IMR-90 (cell line): ENCODE measurements around the gene VPS8.

ENCODE experiments used
- BHLHE40 ChIP-seq: fragments of 150-350 bp; IDR thresholded peaks from 2 replicates; pipeline ENCODE4 v1.6.1; 2016; ENCODE audit warnings: mild to moderate bottlenecking, low read depth, low read length
- CEBPB ChIP-seq: IDR thresholded peaks from 2 replicates; pipeline ENCODE4 v1.6.1; 2012; ENCODE audit warnings: low read depth, low read length, improper control_type of control experiment
- CHD1 ChIP-seq: IDR thresholded peaks from 2 replicates; pipeline ENCODE4 v1.6.1; 2012; ENCODE audit warnings: low read depth, low read length, improper control_type of control experiment
- CTCF ChIP-seq: conservative IDR thresholded peaks from 2 replicates; pipeline ENCODE4 v1.5.1; 2012; ENCODE audit warnings: mild to moderate bottlenecking, low read depth, low read length, improper control_type of control experiment
- MAFK ChIP-seq: IDR thresholded peaks from 2 replicates; pipeline ENCODE4 v1.6.1; 2012; ENCODE audit warnings: low read depth, low read length, improper control_type of control experiment
- MAZ ChIP-seq: IDR thresholded peaks from 2 replicates; pipeline ENCODE4 v1.6.1; 2012; ENCODE audit warnings: low read depth, mild to moderate bottlenecking, low read length, improper control_type of control experiment, moderate library complexity, borderline replicate concordance
- MXI1 ChIP-seq: IDR thresholded peaks from 2 replicates; pipeline ENCODE4 v1.6.1; 2012; ENCODE audit warnings: low read depth, mild to moderate bottlenecking, low read length, moderate library complexity, borderline replicate concordance
- NFE2L2 ChIP-seq: fragments of 150-350 bp; IDR thresholded peaks from 2 replicates; pipeline ENCODE4 v1.6.1; 2016; ENCODE audit warnings: low read depth, mild to moderate bottlenecking, low read length
- POLR2A ChIP-seq: IDR thresholded peaks from 2 replicates; pipeline ENCODE4 v1.6.1; 2012; ENCODE audit warnings: mild to moderate bottlenecking, low read depth, low read length
- RAD21 ChIP-seq: IDR thresholded peaks from 2 replicates; pipeline ENCODE4 v1.6.1; 2012; ENCODE audit warnings: low read length, improper control_type of control experiment
- RFX5 ChIP-seq: IDR thresholded peaks from 2 replicates; pipeline ENCODE4 v1.8.0; 2012; ENCODE audit warnings: low read depth, mild to moderate bottlenecking, low read length, moderate library complexity
- SMC3 ChIP-seq: fragments of 150-350 bp; IDR thresholded peaks from 2 replicates; pipeline ENCODE4 v1.6.1; 2016; ENCODE audit warnings: low read depth, mild to moderate bottlenecking, antibody characterized with exemption, low read length, moderate library complexity
- TF ChIP-seq, protein P1 (sequence below): fragments of 150-350 bp; IDR thresholded peaks from 2 replicates; pipeline ENCODE4 v1.6.1; 2016; ENCODE audit warnings: low read depth, mild to moderate bottlenecking, low read length, moderate library complexity, borderline replicate concordance
- TF ChIP-seq, protein P2 (sequence below): fragments of 150-350 bp; IDR thresholded peaks from 2 replicates; pipeline ENCODE4 v1.6.1; 2017; ENCODE audit warnings: mild to moderate bottlenecking, antibody characterized with exemption, low read length, low read depth

DNA sequence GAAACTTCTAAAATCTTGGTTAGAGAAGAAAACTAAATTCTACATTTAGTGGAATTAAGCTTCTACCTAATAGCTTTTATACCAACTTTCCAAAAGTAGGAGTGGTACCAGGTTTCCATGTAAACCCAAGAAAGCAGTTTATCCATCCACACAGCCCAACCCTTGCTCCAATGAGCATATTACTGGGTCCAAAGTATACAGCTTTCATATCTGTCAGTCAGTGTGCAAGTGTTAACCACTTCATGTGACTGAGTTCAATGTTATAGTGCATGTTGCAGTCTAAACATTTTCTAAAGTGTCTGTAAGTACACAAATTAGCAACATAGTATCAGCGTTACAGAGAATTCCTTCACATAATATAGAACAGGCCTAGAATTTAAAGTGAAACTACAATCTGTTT, 267.7 kb downstream of the VPS8 start:
- no peak for TF ChIP-seq MAFK
- no peak for TF ChIP-seq CTCF
- no peak for TF ChIP-seq POLR2A
- no peak for TF ChIP-seq NFE2L2
- TF ChIP-seq SMC3, result no peak
- no peak for TF ChIP-seq RFX5
- no peak for TF ChIP-seq BHLHE40
- TF ChIP-seq MXI1, result no peak
- no peak for TF ChIP-seq CEBPB
- TF ChIP-seq, protein P1, sequence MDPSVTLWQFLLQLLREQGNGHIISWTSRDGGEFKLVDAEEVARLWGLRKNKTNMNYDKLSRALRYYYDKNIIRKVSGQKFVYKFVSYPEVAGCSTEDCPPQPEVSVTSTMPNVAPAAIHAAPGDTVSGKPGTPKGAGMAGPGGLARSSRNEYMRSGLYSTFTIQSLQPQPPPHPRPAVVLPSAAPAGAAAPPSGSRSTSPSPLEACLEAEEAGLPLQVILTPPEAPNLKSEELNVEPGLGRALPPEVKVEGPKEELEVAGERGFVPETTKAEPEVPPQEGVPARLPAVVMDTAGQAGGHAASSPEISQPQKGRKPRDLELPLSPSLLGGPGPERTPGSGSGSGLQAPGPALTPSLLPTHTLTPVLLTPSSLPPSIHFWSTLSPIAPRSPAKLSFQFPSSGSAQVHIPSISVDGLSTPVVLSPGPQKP, result no peak
- TF ChIP-seq CHD1, result no peak
- no peak for TF ChIP-seq RAD21
- TF ChIP-seq MAZ, result no peak
- TF ChIP-seq, protein P2, sequence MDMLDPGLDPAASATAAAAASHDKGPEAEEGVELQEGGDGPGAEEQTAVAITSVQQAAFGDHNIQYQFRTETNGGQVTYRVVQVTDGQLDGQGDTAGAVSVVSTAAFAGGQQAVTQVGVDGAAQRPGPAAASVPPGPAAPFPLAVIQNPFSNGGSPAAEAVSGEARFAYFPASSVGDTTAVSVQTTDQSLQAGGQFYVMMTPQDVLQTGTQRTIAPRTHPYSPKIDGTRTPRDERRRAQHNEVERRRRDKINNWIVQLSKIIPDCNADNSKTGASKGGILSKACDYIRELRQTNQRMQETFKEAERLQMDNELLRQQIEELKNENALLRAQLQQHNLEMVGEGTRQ, result no peak
